GM06990 (cell line): ENCODE results near the gene ZRSR2.
"Not testable (repeated sequence)": the region's sequence is repeated elsewhere in the genome, so short reads cannot be mapped to it uniquely, and the experiment has no call there.

ENCODE experiments used
- DNase-seq: peaks from one replicate; pipeline ENCODE4 v3.0.0-alpha.2; 2011; ENCODE audit not compliant: insufficient read length; ENCODE audit errors: extremely low read depth
- H3K27me3 ChIP-seq: replicated peaks from 2 replicates; pipeline ENCODE4 v1.6.0; 2011; ENCODE audit warnings: low read length; ENCODE audit not compliant: control insufficient read depth, insufficient read depth
- H3K36me3 ChIP-seq: 2 replicates; pipeline ENCODE4 v1.5.1; 2011; ENCODE audit warnings: low read length; ENCODE audit not compliant: control insufficient read depth, insufficient read depth
- H3K4me3 ChIP-seq: replicated peaks from 2 replicates; pipeline ENCODE4 v1.5.1; 2011; ENCODE audit warnings: low read depth, mild to moderate bottlenecking, control low read depth, low read length
- CTCF ChIP-seq: IDR thresholded peaks from 2 replicates; pipeline ENCODE4 v1.5.1; 2011; ENCODE audit warnings: low read length, control low read depth, mild to moderate bottlenecking, inconsistent platforms; ENCODE audit not compliant: insufficient read depth, poor library complexity, severe bottlenecking

The ZRSR2 gene

GRCh38 chrX:15749642-15750610 lies 40.4 kb upstream of the ZRSR2 start:
- Histone ChIP-seq H3K36me3 (no peaks in the 10 kb centered on the region), H3K4me3 (no peak overlapping the region; the same call in 1 of the 2 replicates), H3K27me3 (no peaks in the 10 kb centered on the region)
- DNase-seq, result no peak
- no peak for TF ChIP-seq CTCF

- H3K4me3 ChIP-seq, result no peak overlapping the region
- no peaks in the 10 kb centered on the region for H3K27me3 ChIP-seq
- DNase-seq, result no peak
- no peak for TF ChIP-seq CTCF
- H3K36me3 ChIP-seq, result no peaks in the 10 kb centered on the region
Measured at GRCh38 chrX:15750611-15751154, 39.6 kb upstream of the ZRSR2 start.

DNA sequence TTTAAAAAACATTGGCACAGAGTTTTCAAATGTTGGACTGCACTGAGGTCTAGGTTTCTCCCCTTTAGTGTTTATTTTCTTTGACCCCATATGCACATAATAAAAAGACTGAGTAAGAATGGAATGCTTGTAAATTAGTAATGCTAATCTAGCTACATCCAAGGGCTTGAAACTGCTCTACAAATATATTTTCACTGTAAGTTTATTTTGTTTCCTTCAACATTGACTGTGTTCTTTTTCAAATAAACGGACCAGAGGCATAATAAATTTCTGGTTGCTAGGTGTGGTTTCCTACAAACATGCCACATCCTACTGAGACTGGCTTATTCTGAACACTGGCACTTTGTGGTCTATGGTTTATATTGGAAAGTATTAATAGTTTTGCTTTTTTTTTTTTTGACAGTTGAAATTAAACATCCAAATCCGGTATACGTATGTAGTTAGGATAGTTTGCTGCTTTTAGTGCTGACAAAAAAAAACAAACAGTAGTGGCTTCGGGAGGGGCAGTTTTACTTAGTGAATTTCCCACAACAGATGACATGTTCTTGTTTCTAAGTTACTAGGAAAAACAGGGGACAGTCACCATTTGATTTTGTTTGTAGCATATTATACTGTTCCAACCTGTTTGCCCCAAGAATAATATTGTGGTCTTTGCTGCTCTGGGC lies 39.0 kb upstream of the ZRSR2 start:
- Histone ChIP-seq H3K4me3 (no peak overlapping the region), H3K27me3 (no peaks in the 10 kb centered on the region), H3K36me3 (no peaks in the 10 kb centered on the region)
- DNase-seq, result no peak
- TF ChIP-seq CTCF, result no peak

- Histone ChIP-seq H3K36me3 (no peaks in the 10 kb centered on the region), H3K27me3 (no peaks in the 10 kb centered on the region), H3K4me3 (no peak overlapping the region)
- no peak for DNase-seq
- no peak for TF ChIP-seq CTCF
Measured at GRCh38 chrX:15755091-15755490, 35.2 kb upstream of the ZRSR2 start.

- no peak for TF ChIP-seq CTCF
- no peak overlapping the region for H3K4me3 ChIP-seq
- DNase-seq, result no peak
Measured at GRCh38 chrX:15758140-15758539, 32.1 kb upstream of the ZRSR2 start.

GRCh38 chrX:15759886-15760285 lies 30.4 kb upstream of the ZRSR2 start:
- H3K4me3 ChIP-seq, H3K36me3 ChIP-seq, H3K27me3 ChIP-seq, DNase-seq: not testable (repeated sequence)

More at GRCh38 chrX:15758140-15758539, 32.1 kb upstream of the ZRSR2 start:
- H3K36me3 ChIP-seq, result no peaks in the 10 kb centered on the region
- H3K27me3 ChIP-seq, result no peaks in the 10 kb centered on the region
